Transverse colon (tissue), 3 donors: ENCODE measurements around the gene MRAP.
"Not testable (repeated sequence)": the region's sequence is repeated elsewhere in the genome, so short reads cannot be mapped to it uniquely, and the experiment has no call there.

Experiments
- POLR2A ChIP-seq: fragments of 450-650 bp; IDR thresholded peaks from one replicate; pipeline ENCODE4 v1.6.1; 2016; ENCODE audit warnings: antibody characterized with exemption, mild to moderate bottlenecking, moderate library complexity
- TF ChIP-seq, protein P1 (sequence below), 5 experiments: fragments of 200-600 bp in 3 of 5; fragments of 450-650 bp in 2 of 5; sonication (generic) in 3 of 5; IDR thresholded peaks; 1 replicate in 2 of 5; 2 replicates in 3 of 5; pipeline ENCODE4 v1.5.1; 2016 to 2017; ENCODE audit warnings: antibody characterized with exemption in 5 of 5, inconsistent platforms in 3 of 5, mild to moderate bottlenecking in 2 of 5, moderate library complexity in 1 of 5

GRCh38 chr21:32310976-32311375 lies 12.3 kb downstream of the MRAP start:
- TF ChIP-seq POLR2A: not testable (repeated sequence)
- TF ChIP-seq, protein P1, sequence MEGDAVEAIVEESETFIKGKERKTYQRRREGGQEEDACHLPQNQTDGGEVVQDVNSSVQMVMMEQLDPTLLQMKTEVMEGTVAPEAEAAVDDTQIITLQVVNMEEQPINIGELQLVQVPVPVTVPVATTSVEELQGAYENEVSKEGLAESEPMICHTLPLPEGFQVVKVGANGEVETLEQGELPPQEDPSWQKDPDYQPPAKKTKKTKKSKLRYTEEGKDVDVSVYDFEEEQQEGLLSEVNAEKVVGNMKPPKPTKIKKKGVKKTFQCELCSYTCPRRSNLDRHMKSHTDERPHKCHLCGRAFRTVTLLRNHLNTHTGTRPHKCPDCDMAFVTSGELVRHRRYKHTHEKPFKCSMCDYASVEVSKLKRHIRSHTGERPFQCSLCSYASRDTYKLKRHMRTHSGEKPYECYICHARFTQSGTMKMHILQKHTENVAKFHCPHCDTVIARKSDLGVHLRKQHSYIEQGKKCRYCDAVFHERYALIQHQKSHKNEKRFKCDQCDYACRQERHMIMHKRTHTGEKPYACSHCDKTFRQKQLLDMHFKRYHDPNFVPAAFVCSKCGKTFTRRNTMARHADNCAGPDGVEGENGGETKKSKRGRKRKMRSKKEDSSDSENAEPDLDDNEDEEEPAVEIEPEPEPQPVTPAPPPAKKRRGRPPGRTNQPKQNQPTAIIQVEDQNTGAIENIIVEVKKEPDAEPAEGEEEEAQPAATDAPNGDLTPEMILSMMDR (IDR thresholded peaks at IDR 0.05): not testable (repeated sequence)
